NB4 (cell line): ENCODE data around the gene MED8.

Source experiments
- CTCF ChIP-seq: IDR thresholded peaks from one replicate; pipeline ENCODE4 v1.5.1; 2012; ENCODE audit warnings: low read depth, low read length
- MAX ChIP-seq: IDR thresholded peaks from 2 replicates; pipeline ENCODE4 v1.6.1; 2011; ENCODE audit warnings: low read depth, low read length
- POLR2A ChIP-seq: IDR thresholded peaks from 2 replicates; pipeline ENCODE4 v1.6.1; 2011; ENCODE audit warnings: mild to moderate bottlenecking; ENCODE audit not compliant: insufficient read length; ENCODE audit errors: extremely low read depth

GRCh38 chr1:43422995-43423671 is 33.5 kb upstream of the MED8 start:
- TF ChIP-seq CTCF: no peak
- no peak for TF ChIP-seq MAX
- TF ChIP-seq POLR2A: no peak
